ENCODE results near the gene ZNF346.
"Not testable (repeated sequence)": the region's sequence is repeated elsewhere in the genome, so short reads cannot be mapped to it uniquely, and the experiment has no call there.

Gene ZNF346

DNA sequence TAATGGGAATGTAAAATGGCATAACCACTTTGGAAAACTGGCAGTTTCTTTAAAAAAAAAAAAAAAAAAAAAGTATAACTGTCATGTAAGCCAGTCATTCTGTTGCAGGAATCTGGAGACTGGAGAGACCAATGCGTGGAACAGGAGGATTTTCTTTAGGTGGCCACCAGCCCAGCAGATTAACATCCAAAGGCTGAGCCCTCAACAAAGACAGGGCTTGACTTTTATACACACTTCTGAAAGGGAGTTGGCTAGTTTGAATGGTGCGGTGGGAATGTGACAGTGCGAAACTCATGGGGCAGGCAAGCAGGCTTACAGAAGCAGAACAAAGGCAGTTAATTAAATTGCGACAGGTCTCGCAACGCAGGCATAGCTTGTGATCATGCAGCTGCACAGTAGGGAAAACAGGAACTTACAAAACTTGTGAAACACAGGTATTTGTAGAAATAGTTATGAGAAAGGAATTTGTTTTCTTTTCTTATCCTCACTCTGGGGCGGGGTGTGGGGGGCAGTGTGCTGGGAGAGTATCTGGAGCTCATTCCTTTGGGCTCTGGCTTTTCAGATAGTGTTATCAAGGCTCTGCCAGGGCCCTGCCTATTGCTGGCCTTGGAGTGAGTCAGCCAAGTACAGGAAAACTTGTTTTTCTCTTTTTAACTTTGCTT, 27.9 kb upstream of the ZNF346 start:
- Histone ChIP-seq H3K4me3 (ENCODE audit: low read depth in 1 of 5, low read length in 5 of 5) (no peak overlapping the region), H3K4me1 (ENCODE audit: control insufficient read depth in 5 of 5, insufficient read depth in 5 of 5, low read length in 5 of 5) (peaks cover 0 to 14% (median 7%) of the 10 kb centered on the region in 5 donors), H3K9ac (ENCODE audit: low read length in 5 of 5) (no peak overlapping the region), H3K27me3 (ENCODE audit: control insufficient read depth in 5 of 5, insufficient read depth in 4 of 5, low read length in 5 of 5) (no peaks in the 10 kb centered on the region), H3K27ac (ENCODE audit: low read depth, low read length) (no peak overlapping the region), H3K9me3 (ENCODE audit: control insufficient read depth in 5 of 5, low read length in 5 of 5) (peaks cover 0 to 9% (median 6%) of the 10 kb centered on the region in 5 donors), H3K36me3 (ENCODE audit: control insufficient read depth in 5 of 5, insufficient read depth in 5 of 5, low read length in 5 of 5) (no peaks in the 10 kb centered on the region)

DNA sequence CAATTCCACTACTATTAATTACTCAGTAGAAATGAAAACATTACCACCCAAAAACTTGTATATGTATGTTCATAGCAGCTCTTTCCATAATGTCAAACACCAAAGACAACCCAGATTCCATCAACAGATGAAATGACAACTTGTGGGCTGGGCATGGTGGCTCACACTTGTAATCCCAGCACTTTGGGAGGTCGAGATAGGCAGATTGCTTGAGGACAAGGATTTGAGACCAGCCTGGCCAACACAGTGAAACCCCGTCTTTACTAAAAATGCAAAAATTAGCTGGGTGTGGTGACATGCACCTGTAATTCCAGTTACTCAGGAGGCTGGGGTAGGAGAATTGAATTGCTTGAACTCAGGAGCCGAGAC, 27.4 kb upstream of the ZNF346 start:
- Histone ChIP-seq H3K36me3 (ENCODE audit: control insufficient read depth in 5 of 5, insufficient read depth in 5 of 5, low read length in 5 of 5) (no peaks in the 10 kb centered on the region), H3K27ac (ENCODE audit: low read depth, low read length) (no peak overlapping the region), H3K9me3 (ENCODE audit: control insufficient read depth in 5 of 5, low read length in 5 of 5) (peaks cover 0 to 9% (median 6%) of the 10 kb centered on the region in 5 donors), H3K9ac (ENCODE audit: low read length in 5 of 5) (no peak overlapping the region), H3K4me3 (ENCODE audit: low read depth in 1 of 5, low read length in 5 of 5) (no peak overlapping the region), H3K27me3 (ENCODE audit: control insufficient read depth in 5 of 5, insufficient read depth in 4 of 5, low read length in 5 of 5) (no peaks in the 10 kb centered on the region), H3K4me1 (ENCODE audit: control insufficient read depth in 5 of 5, insufficient read depth in 5 of 5, low read length in 5 of 5) (peaks cover 0 to 19% (median 8%) of the 10 kb centered on the region in 5 donors)

DNA sequence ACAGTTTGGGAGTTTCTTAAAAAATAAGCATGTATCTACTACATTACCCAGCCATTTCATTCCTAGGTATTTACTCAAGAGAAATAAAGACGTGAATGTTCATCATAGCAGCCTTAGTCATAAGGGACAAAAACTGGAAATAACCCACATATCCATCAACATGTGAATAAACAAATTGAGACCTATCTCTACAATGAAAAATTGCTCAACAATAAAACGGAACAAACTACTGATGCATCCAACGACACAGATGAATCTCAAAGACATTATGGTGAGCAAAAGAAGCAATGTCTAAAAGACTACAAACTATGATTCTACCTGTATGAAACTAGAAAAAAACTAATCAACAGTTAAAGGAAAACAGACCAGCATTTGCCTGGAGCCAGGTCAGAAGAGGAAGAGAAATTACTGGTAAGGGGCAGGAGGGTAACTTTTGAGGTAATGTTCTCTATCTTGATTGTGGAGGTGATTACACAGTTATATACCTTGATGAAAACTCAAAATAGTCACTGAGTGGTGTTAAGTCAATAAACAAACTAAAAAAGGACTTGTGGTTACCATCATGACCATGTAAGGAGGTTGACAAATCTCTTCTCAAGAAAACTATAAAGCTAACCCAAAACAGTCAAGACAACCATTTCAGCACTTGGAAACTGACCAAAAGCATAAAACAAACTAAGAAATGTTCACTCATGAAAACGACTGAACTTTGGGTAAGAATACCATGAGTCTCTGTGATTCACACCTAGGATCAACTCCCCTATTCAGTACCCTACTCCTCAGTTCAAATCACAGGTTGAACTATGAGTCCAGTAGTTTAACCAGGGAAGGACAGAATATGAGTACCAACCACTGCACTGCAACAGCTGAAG, 26.4 kb upstream of the ZNF346 start:
- H3K27ac ChIP-seq (ENCODE audit: low read depth, low read length): peak overlapping the region; percentile 8
- H3K4me1 ChIP-seq (ENCODE audit: control insufficient read depth in 5 of 5, insufficient read depth in 5 of 5, low read length in 5 of 5): peaks cover 0 to 26% (median 9%) of the 10 kb centered on the region in 5 donors
- H3K9ac ChIP-seq (ENCODE audit: low read length in 5 of 5): no peak overlapping the region
- H3K4me3 ChIP-seq (ENCODE audit: low read depth in 1 of 5, low read length in 5 of 5): no peak overlapping the region
- peaks cover 0 to 9% (median 6%) of the 10 kb centered on the region in 5 donors for H3K9me3 ChIP-seq (ENCODE audit: control insufficient read depth in 5 of 5, low read length in 5 of 5)
- H3K36me3 ChIP-seq (ENCODE audit: control insufficient read depth in 5 of 5, insufficient read depth in 5 of 5, low read length in 5 of 5): no peaks in the 10 kb centered on the region
- H3K27me3 ChIP-seq (ENCODE audit: control insufficient read depth in 5 of 5, insufficient read depth in 4 of 5, low read length in 5 of 5): no peaks in the 10 kb centered on the region

DNA sequence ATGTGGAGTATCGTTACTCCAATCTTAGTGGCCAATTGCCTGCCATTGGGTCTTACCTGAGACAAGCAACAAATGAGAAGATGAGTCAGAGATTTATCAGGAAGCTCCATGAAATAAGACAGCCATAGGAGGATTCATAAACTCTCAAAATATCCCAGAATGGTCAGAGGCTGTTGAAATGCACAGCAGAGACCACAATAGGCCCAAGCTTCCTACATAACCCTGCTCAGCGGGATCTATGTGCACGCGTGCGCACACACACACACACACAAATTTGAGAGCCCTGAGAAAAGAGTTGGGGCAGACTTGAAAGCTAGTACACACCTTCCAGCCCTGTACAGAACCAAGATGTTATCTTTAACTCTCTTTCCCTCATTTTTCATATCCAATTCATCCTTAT, 25.7 kb upstream of the ZNF346 start:
- peak overlapping the region; percentile 8 for H3K27ac ChIP-seq (ENCODE audit: low read depth, low read length)

DNA sequence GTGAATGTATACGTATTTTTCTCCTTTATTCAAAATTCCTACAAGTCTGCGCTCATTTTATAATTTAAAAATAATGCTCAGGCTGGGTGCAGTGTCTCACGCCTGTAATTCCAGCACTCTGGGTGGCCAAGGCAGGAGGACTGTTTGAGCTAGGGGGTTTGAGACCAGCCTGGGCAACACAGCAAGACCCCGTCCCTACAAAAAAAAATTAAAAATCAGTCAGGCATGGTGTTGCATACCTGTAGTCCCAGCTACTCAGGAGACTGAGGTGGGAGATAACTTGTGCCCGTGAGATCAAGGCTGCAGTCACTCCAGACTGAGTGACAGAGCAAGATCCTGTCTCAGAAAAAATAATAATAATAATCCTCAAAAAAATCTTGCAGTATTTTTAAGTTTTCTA, 23.7 kb upstream of the ZNF346 start:
- H3K4me3 ChIP-seq (ENCODE audit: low read depth in 1 of 5, low read length in 5 of 5): no peak overlapping the region
- peaks cover 0 to 26% (median 13%) of the 10 kb centered on the region in 5 donors for H3K4me1 ChIP-seq (ENCODE audit: control insufficient read depth in 5 of 5, insufficient read depth in 5 of 5, low read length in 5 of 5)
- H3K27me3 ChIP-seq (ENCODE audit: control insufficient read depth in 5 of 5, insufficient read depth in 4 of 5, low read length in 5 of 5): no peaks in the 10 kb centered on the region
- no peaks in the 10 kb centered on the region for H3K36me3 ChIP-seq (ENCODE audit: control insufficient read depth in 5 of 5, insufficient read depth in 5 of 5, low read length in 5 of 5)
- peaks cover 0 to 9% (median 6%) of the 10 kb centered on the region in 5 donors for H3K9me3 ChIP-seq (ENCODE audit: control insufficient read depth in 5 of 5, low read length in 5 of 5)
- H3K9ac ChIP-seq (ENCODE audit: low read length in 5 of 5): no peak overlapping the region
- no peak overlapping the region for H3K27ac ChIP-seq (ENCODE audit: low read depth, low read length)

More for the DNA sequence above, 25.7 kb upstream of the ZNF346 start:
- H3K4me3 ChIP-seq (ENCODE audit: low read depth in 1 of 5, low read length in 5 of 5): no peak overlapping the region
- H3K36me3 ChIP-seq (ENCODE audit: control insufficient read depth in 5 of 5, insufficient read depth in 5 of 5, low read length in 5 of 5): no peaks in the 10 kb centered on the region
- H3K27me3 ChIP-seq (ENCODE audit: control insufficient read depth in 5 of 5, insufficient read depth in 4 of 5, low read length in 5 of 5): no peaks in the 10 kb centered on the region
- H3K4me1 ChIP-seq (ENCODE audit: control insufficient read depth in 5 of 5, insufficient read depth in 5 of 5, low read length in 5 of 5): peaks cover 0 to 26% (median 9%) of the 10 kb centered on the region in 5 donors
- no peak overlapping the region for H3K9ac ChIP-seq (ENCODE audit: low read length in 5 of 5)
- H3K9me3 ChIP-seq (ENCODE audit: control insufficient read depth in 5 of 5, low read length in 5 of 5): peaks cover 0 to 9% (median 6%) of the 10 kb centered on the region in 5 donors

DNA sequence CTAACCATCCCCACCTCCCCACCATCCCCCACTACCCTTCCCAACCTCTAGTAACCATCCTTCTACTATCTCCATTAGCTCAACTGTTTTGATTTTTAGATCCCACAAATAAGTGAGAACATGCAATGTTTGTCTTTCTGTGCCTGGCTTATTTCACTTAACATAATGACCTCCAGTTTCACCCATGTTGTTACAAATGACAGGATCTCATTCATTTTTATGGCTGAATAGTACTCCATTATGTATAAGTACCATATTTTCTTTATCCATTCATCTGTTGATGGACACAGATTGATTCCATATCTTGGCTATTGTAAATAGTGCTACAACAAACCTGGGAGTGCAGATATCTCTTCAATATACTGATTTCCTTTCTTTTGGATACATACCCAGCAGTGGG, 23.0 kb upstream of the ZNF346 start:
- H3K4me1 ChIP-seq (ENCODE audit: control insufficient read depth in 5 of 5, insufficient read depth in 5 of 5, low read length in 5 of 5): peaks cover 0 to 29% (median 20%) of the 10 kb centered on the region in 5 donors
- not testable (repeated sequence) for H3K9ac ChIP-seq (ENCODE audit: low read length in 5 of 5); H3K27me3 ChIP-seq (ENCODE audit: control insufficient read depth in 5 of 5, insufficient read depth in 4 of 5, low read length in 5 of 5); H3K9me3 ChIP-seq (ENCODE audit: control insufficient read depth in 5 of 5, low read length in 5 of 5); H3K36me3 ChIP-seq (ENCODE audit: control insufficient read depth in 5 of 5, insufficient read depth in 5 of 5, low read length in 5 of 5); H3K4me3 ChIP-seq (ENCODE audit: low read depth in 1 of 5, low read length in 5 of 5)
- H3K27ac ChIP-seq (ENCODE audit: low read depth, low read length): peak overlapping the region; percentile 41

DNA sequence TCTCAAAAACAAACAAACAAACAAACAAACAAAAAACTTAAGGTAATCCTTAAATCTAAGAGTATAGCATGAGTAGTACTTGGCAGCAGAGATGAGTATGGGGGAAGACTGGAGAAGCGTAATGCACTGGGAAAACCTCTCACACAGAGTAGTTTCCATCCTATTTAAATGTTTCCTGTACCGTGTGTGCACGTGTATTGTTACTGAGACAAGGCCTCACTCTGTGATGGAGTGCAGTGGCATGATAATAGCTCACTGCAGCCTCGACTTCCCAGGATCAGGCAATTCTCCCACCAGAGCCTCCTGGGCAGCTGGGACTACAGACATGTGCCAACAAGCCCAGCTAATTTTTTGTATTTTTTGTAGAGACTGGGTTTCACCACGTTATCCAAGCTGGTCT, 18.8 kb upstream of the ZNF346 start:
- H3K27me3 ChIP-seq (ENCODE audit: control insufficient read depth in 5 of 5, insufficient read depth in 4 of 5, low read length in 5 of 5): no peaks in the 10 kb centered on the region
- no peaks in the 10 kb centered on the region for H3K36me3 ChIP-seq (ENCODE audit: control insufficient read depth in 5 of 5, insufficient read depth in 5 of 5, low read length in 5 of 5)
- no peak overlapping the region for H3K4me3 ChIP-seq (ENCODE audit: low read depth in 1 of 5, low read length in 5 of 5)
- H3K4me1 ChIP-seq (ENCODE audit: control insufficient read depth in 5 of 5, insufficient read depth in 5 of 5, low read length in 5 of 5): peaks cover 3 to 27% (median 23%) of the 10 kb centered on the region in 5 donors
- H3K9me3 ChIP-seq (ENCODE audit: control insufficient read depth in 5 of 5, low read length in 5 of 5): no peaks in the 10 kb centered on the region
- H3K27ac ChIP-seq (ENCODE audit: low read depth, low read length): no peak overlapping the region
- no peak overlapping the region for H3K9ac ChIP-seq (ENCODE audit: low read length in 5 of 5)

DNA sequence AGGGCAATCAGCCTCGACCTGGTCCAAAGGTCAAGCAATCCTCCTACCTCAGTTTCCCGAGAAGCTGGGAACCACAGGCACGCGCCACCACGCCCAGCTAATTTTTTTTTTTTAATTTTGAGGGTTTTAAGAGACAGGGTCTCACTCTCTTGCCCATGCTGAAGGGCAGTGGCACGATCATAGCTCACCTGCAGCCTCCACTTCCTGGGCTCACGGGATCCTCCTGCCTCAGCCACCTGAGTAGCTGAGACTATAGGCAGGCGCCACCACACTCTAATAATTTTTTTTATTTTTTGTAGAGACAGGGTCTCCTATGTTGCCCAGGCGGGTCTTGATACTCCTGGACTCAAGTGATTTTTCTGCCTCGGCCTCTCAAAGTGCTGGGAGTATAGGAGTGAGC, 17.5 kb upstream of the ZNF346 start:
- Histone ChIP-seq H3K36me3 (ENCODE audit: control insufficient read depth in 5 of 5, insufficient read depth in 5 of 5, low read length in 5 of 5) (no peaks in the 10 kb centered on the region), H3K9me3 (ENCODE audit: control insufficient read depth in 5 of 5, low read length in 5 of 5) (no peaks in the 10 kb centered on the region), H3K4me3 (ENCODE audit: low read depth in 1 of 5, low read length in 5 of 5) (peak overlapping the region in 1 of 5 donors; percentile 95), H3K9ac (ENCODE audit: low read length in 5 of 5) (peak overlapping the region in 4 of 5 donors; percentile 24 to 89 (median 72)), H3K4me1 (ENCODE audit: control insufficient read depth in 5 of 5, insufficient read depth in 5 of 5, low read length in 5 of 5) (peaks cover 3 to 26% (median 23%) of the 10 kb centered on the region in 5 donors), H3K27ac (ENCODE audit: low read depth, low read length) (peak overlapping the region; percentile 90), H3K27me3 (ENCODE audit: control insufficient read depth in 5 of 5, insufficient read depth in 4 of 5, low read length in 5 of 5) (no peaks in the 10 kb centered on the region)

DNA sequence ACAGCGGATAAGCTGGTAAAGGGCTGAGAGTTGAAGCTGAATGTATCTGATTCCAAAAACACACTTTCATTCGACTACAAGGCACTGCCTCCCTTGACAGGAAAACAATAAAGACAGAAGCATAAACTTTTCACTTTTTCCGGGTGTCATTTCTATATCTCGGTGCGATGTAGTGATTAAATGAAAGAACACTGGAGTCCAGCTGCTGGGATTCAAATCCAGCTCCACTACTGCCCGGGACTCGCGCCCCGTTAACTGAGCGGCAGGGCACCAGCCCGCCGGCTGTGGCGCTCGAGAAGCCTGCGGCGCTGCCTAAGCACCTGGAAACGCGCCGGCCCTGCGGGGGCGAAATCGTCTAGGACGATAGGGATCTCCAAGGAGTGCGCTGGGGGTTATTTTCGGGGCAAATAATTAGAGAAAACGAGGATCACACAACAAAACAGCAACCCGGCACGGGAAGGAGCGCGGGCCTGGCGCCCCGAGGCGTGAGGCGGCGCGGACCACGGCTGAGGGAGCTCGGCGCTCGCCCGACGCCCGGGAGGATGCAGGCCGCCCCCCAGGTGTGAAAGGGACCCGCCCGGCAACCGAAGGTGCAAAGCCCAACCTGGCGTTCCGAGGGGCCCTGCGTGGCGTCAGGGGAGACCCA, 16.8 kb upstream of the ZNF346 start:
- no peaks in the 10 kb centered on the region for H3K9me3 ChIP-seq (ENCODE audit: control insufficient read depth in 5 of 5, low read length in 5 of 5)
- H3K9ac ChIP-seq (ENCODE audit: low read length in 5 of 5): peak overlapping the region; percentile 82 to 89 (median 87)
- peak overlapping the region; percentile 46 to 96 (median 89) for H3K4me3 ChIP-seq (ENCODE audit: low read depth in 1 of 5, low read length in 5 of 5)
- no peaks in the 10 kb centered on the region for H3K27me3 ChIP-seq (ENCODE audit: control insufficient read depth in 5 of 5, insufficient read depth in 4 of 5, low read length in 5 of 5)
- H3K27ac ChIP-seq (ENCODE audit: low read depth, low read length): peak overlapping the region; percentile 90
- H3K36me3 ChIP-seq (ENCODE audit: control insufficient read depth in 5 of 5, insufficient read depth in 5 of 5, low read length in 5 of 5): no peaks in the 10 kb centered on the region
- peaks cover 3 to 24% (median 15%) of the 10 kb centered on the region in 5 donors for H3K4me1 ChIP-seq (ENCODE audit: control insufficient read depth in 5 of 5, insufficient read depth in 5 of 5, low read length in 5 of 5)
